ENCODE results near the gene ZNF831.

DNA sequence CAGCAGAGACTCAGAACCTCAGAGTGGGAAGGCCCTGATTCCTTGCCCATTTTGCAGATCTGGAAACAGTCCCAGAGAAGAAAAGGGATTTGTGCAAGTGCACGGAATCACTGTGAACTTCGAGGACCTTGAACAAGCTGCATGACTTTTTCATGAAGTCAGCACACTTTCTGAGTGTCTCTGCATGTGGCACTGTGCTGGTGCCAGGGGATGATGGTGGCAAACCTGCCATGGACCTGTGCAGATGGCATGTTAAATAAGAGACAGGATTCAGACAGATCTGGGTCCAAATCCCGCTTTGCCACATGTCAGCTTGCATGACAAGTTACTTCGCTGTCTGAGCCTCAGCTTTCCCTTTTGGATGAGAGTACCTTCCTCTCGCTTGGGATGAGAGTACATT, 26.8 kb downstream of the ZNF831 start:
- TF ChIP-seq, protein P1, sequence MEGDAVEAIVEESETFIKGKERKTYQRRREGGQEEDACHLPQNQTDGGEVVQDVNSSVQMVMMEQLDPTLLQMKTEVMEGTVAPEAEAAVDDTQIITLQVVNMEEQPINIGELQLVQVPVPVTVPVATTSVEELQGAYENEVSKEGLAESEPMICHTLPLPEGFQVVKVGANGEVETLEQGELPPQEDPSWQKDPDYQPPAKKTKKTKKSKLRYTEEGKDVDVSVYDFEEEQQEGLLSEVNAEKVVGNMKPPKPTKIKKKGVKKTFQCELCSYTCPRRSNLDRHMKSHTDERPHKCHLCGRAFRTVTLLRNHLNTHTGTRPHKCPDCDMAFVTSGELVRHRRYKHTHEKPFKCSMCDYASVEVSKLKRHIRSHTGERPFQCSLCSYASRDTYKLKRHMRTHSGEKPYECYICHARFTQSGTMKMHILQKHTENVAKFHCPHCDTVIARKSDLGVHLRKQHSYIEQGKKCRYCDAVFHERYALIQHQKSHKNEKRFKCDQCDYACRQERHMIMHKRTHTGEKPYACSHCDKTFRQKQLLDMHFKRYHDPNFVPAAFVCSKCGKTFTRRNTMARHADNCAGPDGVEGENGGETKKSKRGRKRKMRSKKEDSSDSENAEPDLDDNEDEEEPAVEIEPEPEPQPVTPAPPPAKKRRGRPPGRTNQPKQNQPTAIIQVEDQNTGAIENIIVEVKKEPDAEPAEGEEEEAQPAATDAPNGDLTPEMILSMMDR (IDR thresholded peaks at IDR 0.05) = no peak
- TF ChIP-seq POLR2A (IDR thresholded peaks at IDR 0.05) = no peak

Data from tibial nerve (tissue), 3 donors.